Superior temporal gyrus (tissue), 1 donor: ENCODE results near the gene TMCC2.
A peak's percentile ranks its signal among the peaks of the same experiment; 100 is the strongest.
"Not testable (repeated sequence)": the region's sequence is repeated elsewhere in the genome, so short reads cannot be mapped to it uniquely, and the experiment has no call there.

Experiments
- DNase-seq: peaks from one replicate; pipeline ENCODE4 v3.0.0-alpha.2; 2016; ENCODE audit errors: extremely low spot score

TMCC2 gene

GRCh38 chr1:205211839-205212536 is 15.8 kb upstream of the TMCC2 start:
- no peak for DNase-seq

- DNase-seq, result no peak
Measured at GRCh38 chr1:205214756-205215155, 13.0 kb upstream of the TMCC2 start.

DNA sequence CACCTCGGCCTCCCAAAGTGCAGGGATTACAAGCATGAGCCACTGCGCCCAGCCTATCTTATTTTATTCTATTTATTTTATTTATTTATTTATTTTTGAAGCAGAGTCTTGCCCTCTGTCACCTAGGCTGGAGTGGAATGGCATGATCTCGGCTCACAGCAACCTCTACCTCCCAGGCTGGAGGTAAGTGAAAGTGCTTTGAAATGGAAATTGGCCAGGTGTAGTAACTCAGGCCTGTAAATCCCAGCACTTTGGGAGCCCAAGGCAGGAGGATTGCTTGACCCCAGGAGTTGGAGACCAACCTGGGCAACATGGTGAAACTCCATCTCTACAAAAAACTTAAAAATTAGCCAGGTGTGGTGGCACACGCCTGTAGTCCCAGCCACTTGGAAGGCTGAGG is 11.2 kb upstream of the TMCC2 start:
- DNase-seq, result no peak

- DNase-seq, result peak; percentile 62
Measured at GRCh38 chr1:205217418-205217817, 10.3 kb upstream of the TMCC2 start.

DNA sequence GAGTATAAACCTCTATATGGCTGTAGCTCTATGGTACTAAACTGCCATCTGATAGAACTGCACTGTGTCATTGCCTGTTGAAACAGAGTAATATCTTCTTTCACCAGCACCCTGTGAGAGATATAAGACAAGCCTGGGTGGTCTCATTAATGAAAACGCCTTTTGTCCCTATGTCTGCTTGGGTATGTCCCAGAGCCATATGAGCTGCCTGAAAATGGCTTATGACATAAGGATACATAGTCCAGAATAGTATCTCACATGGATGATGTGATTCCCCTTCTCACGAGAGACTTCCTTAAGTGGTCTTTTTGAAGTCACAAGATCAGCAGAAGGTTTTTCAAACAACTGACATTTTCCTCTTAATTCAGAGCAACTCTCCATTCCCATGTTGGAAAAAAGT is 7.3 kb upstream of the TMCC2 start:
- DNase-seq, result no peak

GRCh38 chr1:205224736-205225135 is 3.0 kb upstream of the TMCC2 start:
- DNase-seq, result no peak

- DNase-seq, result peak; percentile 31
Measured at GRCh38 chr1:205225901-205226765, 1.6 kb upstream of the TMCC2 start.

DNA sequence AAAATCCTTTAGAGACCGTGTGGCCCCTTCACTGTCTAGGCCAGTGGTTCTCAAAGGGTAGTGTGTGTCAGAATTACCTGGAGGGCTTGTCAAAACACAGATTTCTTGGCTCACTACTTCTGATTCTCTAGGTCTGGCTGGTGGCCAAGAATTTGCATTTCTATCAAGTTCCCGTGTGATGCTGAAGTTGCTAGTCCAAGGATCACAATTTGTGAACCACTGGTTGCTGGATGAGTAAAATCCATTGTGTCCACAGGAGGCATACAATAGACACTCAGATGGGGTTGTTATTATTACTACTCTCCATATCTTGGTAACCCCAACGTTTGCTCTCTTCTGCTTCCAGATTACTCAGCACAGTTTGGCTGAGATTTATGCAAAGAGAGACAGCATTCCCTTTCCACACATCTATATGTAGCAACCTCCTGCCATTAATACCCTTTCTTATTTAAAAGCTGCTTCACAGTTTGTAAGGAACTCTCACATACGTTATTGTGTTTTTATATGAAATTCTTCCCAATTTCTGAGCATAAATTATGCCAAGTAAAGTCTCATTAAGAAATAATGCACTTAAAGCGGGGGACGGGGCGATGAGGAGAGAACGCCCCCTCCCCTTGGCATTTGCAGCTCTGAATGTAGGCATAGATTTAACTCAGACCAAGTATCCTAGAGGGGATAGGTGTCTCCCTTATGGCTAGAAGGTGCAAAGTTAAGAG is 720 bp upstream of the TMCC2 start:
- peak; percentile 72 for DNase-seq

DNA sequence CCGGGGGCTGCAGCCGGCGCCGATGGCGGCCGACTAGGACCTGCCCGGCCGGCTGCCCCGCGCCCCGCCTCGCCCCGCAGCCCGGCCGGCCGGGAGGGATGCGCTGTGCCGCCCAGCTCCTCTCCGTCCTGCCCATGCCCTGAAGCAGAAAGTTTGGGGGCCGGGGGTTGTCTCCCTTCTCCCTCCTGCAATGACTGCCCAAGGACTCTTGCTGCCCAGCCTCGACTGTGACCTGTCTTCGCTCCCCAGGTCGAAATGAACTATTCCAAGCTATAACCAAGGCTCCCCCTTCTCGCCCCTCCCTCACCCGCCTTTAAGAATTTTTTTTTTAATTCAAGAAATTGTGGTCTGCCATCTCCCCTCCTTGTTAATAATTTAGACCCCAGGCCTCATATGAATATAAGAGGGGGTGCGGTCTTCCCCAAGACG is 361 bp downstream of the TMCC2 start:
- no peak for DNase-seq

DNA sequence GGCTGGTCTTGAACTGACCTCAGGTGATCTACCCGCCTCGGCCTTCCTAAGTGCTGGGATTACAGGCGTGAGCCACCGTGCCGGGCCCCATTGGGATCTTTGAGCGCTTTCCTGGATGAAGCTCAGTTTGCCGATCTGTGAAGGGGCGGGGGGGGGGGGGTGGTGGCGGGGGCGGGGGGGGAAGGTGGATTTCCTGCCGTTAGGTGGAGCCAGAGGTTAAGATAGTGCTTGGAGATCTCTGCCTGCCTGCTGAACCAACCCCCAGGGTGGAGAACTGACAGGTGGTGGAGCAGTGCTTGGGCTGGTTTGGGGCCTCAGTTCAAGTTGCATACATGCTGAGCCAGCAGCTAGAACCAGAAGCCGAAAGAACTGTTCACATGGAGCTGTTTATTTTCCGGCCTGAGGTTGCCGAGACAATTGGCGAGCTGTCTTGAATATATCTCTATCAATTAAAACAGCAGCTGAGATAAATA is 1.7 kb downstream of the TMCC2 start:
- DNase-seq, result peak; percentile 87

- peak; percentile 78 for DNase-seq
Measured at GRCh38 chr1:205229916-205230700, 2.4 kb downstream of the TMCC2 start.

DNA sequence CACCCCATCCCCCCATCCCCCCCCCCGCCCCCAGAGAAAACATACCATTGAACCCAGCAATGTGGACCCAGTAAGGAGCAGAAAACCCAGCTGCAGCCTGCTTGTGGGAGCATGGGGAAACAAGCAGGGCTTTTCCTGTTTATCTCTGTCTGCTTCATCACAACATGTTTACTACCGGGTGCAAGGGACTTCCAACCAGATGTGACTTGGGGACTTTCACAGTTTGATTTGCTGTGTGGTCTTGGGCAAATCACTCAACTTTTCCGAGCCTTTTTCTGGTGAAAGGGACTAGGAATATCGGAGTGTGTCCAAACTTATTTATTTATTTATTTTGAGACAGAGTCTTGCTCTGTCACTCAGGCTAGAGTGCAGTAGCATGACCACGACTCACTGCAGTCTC is 3.2 kb downstream of the TMCC2 start:
- peak; percentile 72 for DNase-seq

DNA sequence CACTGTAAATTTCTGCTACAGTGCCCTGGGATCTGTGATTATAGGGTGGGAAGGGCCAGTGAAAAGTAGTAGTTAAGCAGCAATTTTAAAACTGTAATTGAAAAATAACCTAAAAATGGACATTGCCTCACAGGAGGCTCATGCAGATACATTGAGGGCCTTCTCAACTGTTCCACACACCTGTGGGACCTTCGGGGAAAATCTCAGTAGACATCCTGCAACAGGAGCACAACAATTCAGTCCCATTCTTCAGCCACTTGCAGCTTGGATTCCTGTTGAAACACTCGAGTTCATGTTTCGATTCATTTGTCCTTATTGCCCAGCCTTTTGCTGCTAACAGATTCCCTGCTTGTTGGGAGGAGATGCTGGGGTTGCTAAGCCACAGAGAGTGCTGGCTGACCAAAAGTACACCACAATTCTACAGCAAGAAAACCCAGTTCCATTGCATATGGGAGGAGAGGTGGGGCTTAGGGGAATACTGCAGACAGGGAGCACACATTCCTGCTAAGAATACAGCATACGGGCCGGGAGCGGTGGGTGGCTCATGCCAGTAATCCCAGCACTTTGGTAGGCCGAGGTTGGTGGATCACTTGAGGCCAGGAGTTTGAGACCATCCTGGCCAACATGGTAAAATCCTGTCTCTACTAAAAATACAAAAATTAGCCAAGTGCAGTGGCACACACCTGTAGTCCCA is 4.5 kb downstream of the TMCC2 start:
- DNase-seq, result peak; percentile 52

DNA sequence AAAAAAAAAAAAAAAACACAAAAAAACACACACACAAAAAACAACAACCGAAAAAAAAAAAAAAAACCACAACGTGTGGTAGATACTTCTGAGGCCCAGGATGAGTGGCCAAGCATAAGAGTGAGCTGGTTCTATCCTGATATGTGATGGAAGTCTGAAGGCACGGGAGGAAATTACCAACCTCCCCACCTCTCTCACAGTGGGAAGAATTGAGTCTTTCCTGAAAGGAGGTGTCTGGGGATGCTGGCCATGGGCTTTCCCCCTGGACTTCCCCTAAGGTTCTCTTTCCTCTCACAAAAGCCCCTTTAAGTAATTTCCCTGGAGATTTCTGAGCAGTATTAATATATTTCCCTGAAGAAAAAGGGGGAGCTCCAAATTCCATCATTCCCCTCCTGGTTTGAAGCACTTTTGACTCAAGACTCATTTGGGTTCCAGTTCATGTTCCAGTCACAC is 5.2 kb downstream of the TMCC2 start:
- no peak for DNase-seq

DNA sequence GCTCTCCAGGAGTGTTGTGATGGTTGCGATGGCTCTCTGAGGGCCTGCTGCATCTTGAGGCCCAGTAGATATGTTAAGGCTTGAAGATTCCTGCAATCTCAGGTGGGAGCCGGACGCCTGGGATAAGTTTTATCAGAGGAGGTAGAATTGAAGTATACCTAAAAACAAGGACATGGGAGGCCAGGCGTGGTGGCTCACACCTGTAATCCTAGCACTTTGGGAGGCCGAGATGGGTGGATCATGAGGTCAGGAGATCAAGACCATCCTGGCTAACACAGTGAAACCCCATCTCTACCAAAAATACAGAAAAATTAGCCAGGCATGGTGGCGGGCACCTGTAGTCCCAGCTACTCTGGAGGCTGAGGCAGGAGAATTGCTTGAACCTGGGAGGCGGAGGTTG is 6.2 kb downstream of the TMCC2 start:
- DNase-seq, result not testable (repeated sequence)

- no peak for DNase-seq
Measured at GRCh38 chr1:205235951-205236350, 8.2 kb downstream of the TMCC2 start.

- peak; percentile 65 for DNase-seq
Measured at GRCh38 chr1:205236526-205236925, 8.8 kb downstream of the TMCC2 start.

GRCh38 chr1:205236951-205237475 is 9.3 kb downstream of the TMCC2 start:
- DNase-seq, result peak; percentile 26

DNA sequence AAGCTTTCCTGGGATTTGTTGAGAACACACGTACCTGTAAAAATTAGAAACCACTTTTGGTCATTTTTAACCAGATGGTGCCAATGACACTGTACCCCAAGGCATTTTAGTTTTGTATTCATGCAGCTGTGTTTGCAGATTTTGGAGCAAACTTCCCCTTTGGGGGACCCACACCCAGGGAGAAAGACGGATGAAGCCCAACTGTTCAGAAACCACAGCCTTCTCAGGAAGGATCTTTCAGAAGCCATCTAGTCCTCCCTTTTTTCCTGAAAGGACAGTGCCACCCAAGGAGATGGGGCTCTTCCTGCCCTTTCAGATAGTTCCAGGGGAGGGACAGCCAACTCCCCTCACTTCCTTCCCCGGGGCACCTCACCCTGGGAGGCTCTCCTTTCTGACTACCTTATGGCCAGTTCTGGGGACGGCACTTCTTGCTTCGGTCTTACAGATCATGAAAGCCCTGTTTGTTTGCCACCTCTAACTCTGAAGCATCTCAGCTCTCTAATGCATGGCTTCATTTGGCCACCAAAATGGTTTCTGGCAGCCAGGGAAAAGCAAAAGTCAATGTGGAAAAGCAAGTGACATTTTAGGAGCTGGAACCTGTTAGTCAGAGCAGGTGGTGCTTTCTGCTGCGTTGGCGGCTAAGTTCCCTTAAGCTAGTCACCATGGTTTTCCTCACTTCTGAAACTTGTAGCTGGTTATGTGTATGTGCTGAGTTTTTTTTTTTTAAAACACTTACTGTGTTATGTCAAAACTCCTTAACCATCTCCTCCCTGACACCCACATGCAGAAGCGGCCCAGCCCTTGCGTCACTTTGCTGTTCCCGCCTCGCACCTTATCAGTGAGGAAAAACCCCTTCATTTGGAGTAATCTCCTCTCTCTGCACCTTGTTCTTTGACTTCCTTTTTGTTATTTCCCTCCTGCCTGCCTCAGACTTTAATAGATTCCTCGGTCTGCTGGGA is 10.1 kb downstream of the TMCC2 start:
- peak; percentile 72 for DNase-seq
